Endometrial microvascular endothelial cells (primary cell): ENCODE results near the gene HNF4A. TPM values are rescaled to one million over a fixed set of nuclear protein-coding genes. Genes with fewer than 3 reads are reported as not detected.

Source experiments
- in situ Hi-C: cut with HindIII; loops from 2 replicates; pipeline ENCODE4 v1.10.0; 2017; ENCODE audit warnings: low sequenced_read_pairs, low pct_unique_long_range_greater_than_20kb; ENCODE audit errors: inconsistent ontology term
- total RNA-seq: library from RNA; depleted of rRNA; stranded (reverse); fragments of >200 nt; gene quantifications from one replicate; pipeline ENCODE4 v1.2.3, GENCODE V29; 2015; ENCODE audit errors: inconsistent ontology term

Gene HNF4A
- total RNA-seq, 1 donor from 2014 or later, result not detected

DNA sequence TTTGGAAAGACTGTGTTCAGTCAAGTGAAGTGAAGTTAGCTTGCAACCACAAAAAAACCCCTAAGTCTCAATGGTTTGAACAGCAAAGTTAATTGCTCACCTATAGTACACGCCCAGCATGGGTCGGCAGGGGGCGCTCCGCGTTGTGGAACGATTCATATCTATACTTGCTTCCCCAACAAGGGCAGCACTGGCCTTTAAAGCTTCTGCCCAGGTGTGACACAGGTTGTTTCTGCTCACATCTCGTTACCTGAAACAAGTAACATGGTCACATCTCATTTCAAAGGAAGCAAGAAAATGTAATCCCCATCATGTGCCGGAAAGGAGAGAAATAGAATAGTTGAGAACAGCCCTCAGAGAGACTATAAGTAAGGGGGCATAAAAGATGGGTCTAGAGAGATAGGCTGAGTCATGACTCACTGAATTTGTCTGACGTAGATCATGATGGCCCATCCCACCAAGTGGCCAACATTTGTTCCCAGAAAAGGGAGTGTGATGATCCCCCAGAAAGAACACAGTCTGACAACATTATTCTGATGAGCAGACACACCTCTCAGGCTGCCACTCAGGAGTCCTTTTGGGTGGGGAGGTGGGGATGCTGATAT is 29.0 kb downstream of the HNF4A start:
- in situ Hi-C loops, result no loop called here

DNA sequence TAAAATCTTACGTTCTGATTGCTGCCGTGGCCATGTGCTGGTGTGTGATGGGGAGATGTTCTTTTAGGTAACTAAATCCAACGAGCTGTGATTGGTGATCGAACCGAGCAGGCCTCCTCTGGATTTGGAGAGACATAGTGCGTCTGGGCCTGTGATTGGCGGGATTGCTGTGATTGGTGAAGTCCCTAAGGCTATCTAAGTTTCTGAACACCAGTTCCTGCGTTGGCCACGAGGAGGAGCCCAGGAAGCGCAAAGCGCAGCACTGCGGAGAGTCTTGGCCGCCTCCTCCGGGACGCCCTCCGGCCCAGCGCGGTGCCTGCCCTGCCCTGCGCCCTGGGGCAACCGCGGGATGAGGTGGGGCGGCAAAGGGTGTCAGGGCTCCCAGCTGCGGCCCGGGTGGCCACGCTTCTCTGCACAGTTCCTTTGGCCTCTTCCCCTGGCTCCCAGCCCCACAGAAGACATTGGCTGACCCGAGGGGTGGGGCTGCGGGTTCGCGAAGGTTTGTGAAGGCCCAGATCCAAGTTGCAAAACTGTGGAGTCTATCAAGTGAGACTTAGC is 33.0 kb downstream of the HNF4A start:
- in situ Hi-C loops, result no loop called here

GRCh38 chr20:44389871-44390270 is 34.4 kb downstream of the HNF4A start:
- in situ Hi-C loops, result loop anchor here (10.0 kb wide), 1 partner anchor 75 kb away; no protein-coding TSS in a partner anchor

GRCh38 chr20:44390280-44390679 is 34.8 kb downstream of the HNF4A start:
- in situ Hi-C loops, result loop anchor here (10.0 kb wide), 1 partner anchor 75 kb away; no protein-coding TSS in a partner anchor

DNA sequence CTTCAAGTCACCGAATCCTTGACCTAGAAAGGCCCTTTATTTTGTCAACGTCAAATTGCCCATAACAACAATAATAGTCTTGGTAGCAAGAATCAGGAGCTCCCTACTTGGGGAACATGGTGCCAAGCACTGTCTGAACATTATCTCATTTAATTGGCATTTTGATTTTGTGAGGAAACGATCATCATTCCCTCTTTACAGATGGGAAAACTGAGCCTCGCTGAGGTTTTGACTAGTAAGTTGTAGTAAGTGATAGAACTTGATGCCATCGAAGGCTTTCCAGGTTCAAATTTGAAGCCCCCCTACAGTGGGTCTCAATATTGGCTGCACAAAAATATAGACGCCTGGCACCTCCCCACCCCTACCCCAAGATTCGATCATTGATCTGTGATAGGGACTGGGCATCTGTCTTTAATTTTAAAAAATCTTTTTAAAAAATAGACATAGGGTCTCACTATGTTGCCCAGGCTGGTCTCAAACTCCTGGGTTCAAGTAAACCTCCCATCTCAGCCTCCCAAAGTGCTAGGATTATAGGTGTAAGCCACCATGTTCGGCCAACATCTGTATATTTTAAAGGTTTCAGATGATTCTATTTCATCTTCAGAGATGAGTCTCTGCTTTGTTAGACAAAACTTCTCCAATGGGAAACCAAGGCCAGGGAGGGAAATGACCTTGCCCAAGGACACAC is 36.7 kb downstream of the HNF4A start:
- in situ Hi-C loops, result loop anchor here (10.0 kb wide), 1 partner anchor 73 kb away; no protein-coding TSS in a partner anchor

- in situ Hi-C loops, result loop anchor here (10.0 kb wide), 1 partner anchor 72 kb away; no protein-coding TSS in a partner anchor
Observed at GRCh38 chr20:44392776-44393607, 37.5 kb downstream of the HNF4A start.

GRCh38 chr20:44393608-44394451 is 38.3 kb downstream of the HNF4A start:
- in situ Hi-C loops, result loop anchor here (10.0 kb wide), 1 partner anchor 71 kb away; no protein-coding TSS in a partner anchor

DNA sequence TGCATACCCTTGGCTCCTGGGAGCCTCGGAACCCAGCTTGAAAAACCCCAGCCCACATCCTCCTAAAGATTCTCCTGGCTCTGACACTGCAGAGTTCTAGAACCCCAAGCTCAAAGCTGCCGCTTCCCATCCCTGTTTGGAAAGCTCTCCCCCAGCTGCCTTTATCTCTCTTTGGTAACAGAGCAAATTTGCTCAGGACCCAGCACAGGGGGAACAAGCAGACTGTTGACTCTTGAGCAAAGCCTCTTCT is 38.9 kb downstream of the HNF4A start:
- in situ Hi-C loops, result loop anchor here (10.0 kb wide), 1 partner anchor 70 kb away; no protein-coding TSS in a partner anchor

GRCh38 chr20:44394702-44395460 is 39.4 kb downstream of the HNF4A start:
- in situ Hi-C loops, result loop anchor here (10.0 kb wide), 1 partner anchor 70 kb away; no protein-coding TSS in a partner anchor

DNA sequence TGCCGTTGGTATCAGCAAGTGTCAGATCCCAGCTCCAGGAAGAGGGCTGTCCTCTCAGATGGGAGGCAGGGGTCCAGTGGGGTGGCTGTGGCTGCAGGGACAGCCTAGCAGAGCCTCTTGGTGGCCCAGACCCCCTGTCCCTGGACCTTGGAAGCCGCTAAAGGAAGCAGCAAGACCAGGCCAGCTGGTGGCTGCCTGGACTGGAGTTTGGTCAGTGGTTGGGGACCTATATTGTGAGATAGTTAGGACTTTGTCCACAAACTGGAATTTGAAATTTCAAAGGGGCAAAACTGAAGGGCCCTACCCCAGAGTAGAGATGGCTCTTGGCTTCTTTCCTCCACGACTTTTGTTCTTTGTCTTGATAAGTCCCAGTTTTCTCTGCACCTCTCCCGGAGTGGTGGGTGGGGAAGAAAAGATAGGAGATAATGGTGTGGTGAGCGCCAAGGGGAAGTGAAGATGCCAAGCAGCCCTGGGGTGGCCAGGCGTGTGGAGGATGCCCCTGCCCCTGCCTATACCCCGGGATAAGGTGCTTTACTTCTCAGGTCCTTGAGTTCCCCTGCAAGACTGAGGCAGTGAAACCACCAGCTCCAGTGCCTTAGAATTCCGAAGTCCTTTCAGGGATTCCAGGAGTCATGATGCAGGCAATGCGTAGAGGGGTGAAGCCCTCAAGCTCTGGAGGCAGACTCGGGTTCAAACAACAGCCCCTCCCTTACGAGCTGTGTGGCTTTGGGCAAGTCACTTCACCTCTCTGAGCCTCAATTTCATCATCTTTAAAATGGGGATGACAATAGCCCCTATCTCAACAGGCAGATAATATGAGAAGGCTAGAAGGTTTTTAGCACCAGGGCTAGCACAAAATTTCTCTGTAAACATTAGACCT is 40.2 kb downstream of the HNF4A start:
- in situ Hi-C loops, result loop anchor here (10.0 kb wide), 1 partner anchor 69 kb away; no protein-coding TSS in a partner anchor

GRCh38 chr20:44396369-44397130 is 41.1 kb downstream of the HNF4A start:
- in situ Hi-C loops, result loop anchor here (10.0 kb wide), 1 partner anchor 68 kb away; no protein-coding TSS in a partner anchor

- in situ Hi-C loops, result loop anchor here (10.0 kb wide), 1 partner anchor 66 kb away; no protein-coding TSS in a partner anchor
Observed at GRCh38 chr20:44398335-44398734, 42.8 kb downstream of the HNF4A start.

GRCh38 chr20:44399446-44399845 is 43.9 kb downstream of the HNF4A start:
- in situ Hi-C loops, result loop anchor here (10.0 kb wide), 1 partner anchor 65 kb away; no protein-coding TSS in a partner anchor

DNA sequence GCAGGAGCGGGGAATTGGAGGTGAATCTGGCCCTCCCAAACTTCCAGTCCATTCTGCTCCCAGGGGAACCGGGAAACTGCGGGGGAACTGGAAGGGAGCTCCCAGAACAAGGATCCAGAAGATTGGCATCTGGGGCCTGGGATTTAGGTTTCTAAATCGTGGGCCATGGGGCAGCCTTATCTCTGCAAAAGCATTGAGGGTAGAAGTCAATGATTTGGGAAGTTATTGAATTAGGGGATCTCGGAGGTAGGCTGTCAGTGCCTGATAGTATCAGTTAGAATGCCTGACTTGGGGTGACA is 45.1 kb downstream of the HNF4A start:
- in situ Hi-C loops, result no loop called here

GRCh38 chr20:44400970-44401769 is 45.7 kb downstream of the HNF4A start:
- in situ Hi-C loops, result no loop called here
